Measurements from ENCODE around the gene CRISPLD2. TPM values are rescaled to one million over a fixed set of nuclear protein-coding genes. Genes with fewer than 3 reads are reported as not detected.

The CRISPLD2 gene
- total and polyA plus RNA-seq, 9 of the 15 experiments (the other 6 are each of a cell fraction or from before 2014, with no cell fraction given), result 0.03 to 0.24 (median 0.04) TPM; not detected in 4

- TF ChIP-seq RREB1 (CRISPR knock-in tag; IDR thresholded peaks at IDR 0.05) (no peak), BRCA1 (IDR thresholded peaks at IDR 0.05) (no peak), BRCA1 (CRISPR knock-in tag; IDR thresholded peaks at IDR 0.05) (no peak), TEAD2 (tag; IDR thresholded peaks at IDR 0.05) (no peak), MLX (CRISPR knock-in tag; conservative IDR thresholded peaks at IDR 0.05) (no peak), ZNF354B (CRISPR knock-in tag; IDR thresholded peaks at IDR 0.05) (no peak), ZC3H11A (IDR thresholded peaks at IDR 0.05; ENCODE audit: low read depth, low read length) (no peak), PCBP1 (IDR thresholded peaks at IDR 0.05; ENCODE audit: low read depth, low read length, poor library complexity, severe bottlenecking) (no peak), ATF7 (IDR thresholded peaks at IDR 0.05) (no peak), BRF1 (IDR thresholded peaks at IDR 0.05; ENCODE audit: borderline replicate concordance, extremely low read depth, insufficient read length) (no peak), ZNF511 (CRISPR knock-in tag; IDR thresholded peaks at IDR 0.05) (0 out of 2 replicates have a peak, but pooled peaks have one; percentile 26), MYC (IDR thresholded peaks at IDR 0.05; ENCODE audit: low read depth, low read length) (peak; percentile 34; the same call in 1 of the 2 replicates), MYC (CRISPR knock-in tag; IDR thresholded peaks at IDR 0.05; ENCODE audit: borderline replicate concordance, low read depth) (no peak), CC2D1A (IDR thresholded peaks at IDR 0.05) (no peak), NFYB (IDR thresholded peaks at IDR 0.05; ENCODE audit: extremely low read depth, insufficient read length) (peak; percentile 24), ZMIZ1 (IDR thresholded peaks at IDR 0.05; ENCODE audit: low read depth in 2 of 2, low read length in 2 of 2) (no peak)
These were observed 104.7 kb downstream of the CRISPLD2 start (continued) for GRCh38 chr16:84924331-84925091.
